ENCODE data around the gene AP3S1.

GRCh38 chr5:115810761-115811160 is 31.0 kb upstream of the AP3S1 start:
- TF ChIP-seq CTCF (IDR thresholded peaks at IDR 0.05), result no peak
- no peak for TF ChIP-seq POLR2A (IDR thresholded peaks at IDR 0.05)
